Karpas-422 (cell line): ENCODE measurements around the gene OCEL1. TPM values are rescaled to one million over a fixed set of nuclear protein-coding genes. Genes with fewer than 3 reads are reported as not detected.
"Not testable (repeated sequence)": the region's sequence is repeated elsewhere in the genome, so short reads cannot be mapped to it uniquely, and the experiment has no call there.

Source experiments
- DNase-seq: peaks from one replicate; pipeline ENCODE4 v3.0.0-alpha.2; 2015
- H2AFZ ChIP-seq: fragments of 200-600 bp; sonication (generic); 2 replicates; pipeline ENCODE4 v1.6.1; 2014; ENCODE audit warnings: antibody characterized with exemption, low read length, mixed read lengths
- H3K27ac ChIP-seq: fragments of 200-600 bp; sonication (generic); 2 replicates; pipeline ENCODE4 v1.5.1; 2014; ENCODE audit warnings: mild to moderate bottlenecking, low read length, moderate library complexity
- H3K27me3 ChIP-seq: fragments of 200-600 bp; sonication (generic); 2 replicates; pipeline ENCODE4 v1.6.1; 2014; ENCODE audit warnings: low read length, mixed read lengths
- H3K36me3 ChIP-seq: fragments of 200-600 bp; sonication (generic); 2 replicates; pipeline ENCODE4 v1.6.1; 2014; ENCODE audit warnings: low read length, mixed read lengths; ENCODE audit not compliant: insufficient read depth
- H3K4me1 ChIP-seq: fragments of 200-600 bp; sonication (generic); 2 replicates; pipeline ENCODE4 v1.6.1; 2014; ENCODE audit warnings: mild to moderate bottlenecking, low read length, mixed read lengths
- H3K4me2 ChIP-seq: fragments of 200-600 bp; sonication (generic); 2 replicates; pipeline ENCODE4 v1.6.1; 2014; ENCODE audit warnings: low read length, low read depth, mild to moderate bottlenecking; ENCODE audit not compliant: poor library complexity, severe bottlenecking
- H3K4me3 ChIP-seq: fragments of 200-600 bp; sonication (generic); 2 replicates; pipeline ENCODE4 v1.5.1; 2014; ENCODE audit warnings: mild to moderate bottlenecking, antibody characterized with exemption, low read length, mixed read lengths
- H3K79me2 ChIP-seq: fragments of 200-600 bp; sonication (generic); 2 replicates; pipeline ENCODE4 v1.6.1; 2014; ENCODE audit warnings: mild to moderate bottlenecking, low read length, mixed read lengths
- H3K9ac ChIP-seq: fragments of 200-600 bp; sonication (generic); 2 replicates; pipeline ENCODE4 v1.6.0; 2014; ENCODE audit warnings: low read length
- H3K9me2 ChIP-seq: fragments of 200-600 bp; sonication (generic), shearing (Covaris generic); replicated peaks from 2 replicates; pipeline ENCODE4 v1.6.0; 2014; ENCODE audit warnings: mild to moderate bottlenecking, low read length, moderate library complexity; ENCODE audit not compliant: insufficient read depth
- H3K9me3 ChIP-seq: fragments of 300-700, 200-600 bp; sonication (generic); 2 replicates; pipeline ENCODE4 v1.6.1; 2014; ENCODE audit warnings: low read length, mixed read lengths
- H4K20me1 ChIP-seq: fragments of 200-600 bp; sonication (generic); 2 replicates; pipeline ENCODE4 v1.6.1; 2014; ENCODE audit warnings: mild to moderate bottlenecking, antibody characterized with exemption, low read length, low read depth; ENCODE audit not compliant: insufficient read depth
- total RNA-seq: library from RNA; depleted of rRNA; stranded (reverse); fragments of >200 nt; shearing (Covaris generic); gene quantifications from 2 replicates; pipeline ENCODE4 v1.2.3, GENCODE V29; 2014; ENCODE audit warnings: low replicate concordance; rRNA removed

Gene OCEL1
- 6.2 and 13.0 TPM in 2 replicates for total RNA-seq

GRCh38 chr19:17226002-17226933 is at the start of gene OCEL1:
Gene OCEL1 (plus strand): TSS chr19:17226226. CDS start chr19:17226248, 22 bp downstream.
- Histone ChIP-seq H3K4me2 (peak within 1 kb of the TSS; percentile 94), H3K79me2 (peaks cover 8% of the 10 kb centered on the region), H3K4me3 (peak within 1 kb of the TSS; percentile 74), H2AFZ (peak within 1 kb of the TSS; percentile 71), H3K27me3 (no peaks in the 10 kb centered on the region), H3K4me1 (peaks cover 16% of the 10 kb centered on the region), H3K9me2 (no peaks in the 10 kb centered on the region), H3K36me3 (no peaks in the 10 kb centered on the region), H3K9me3 (no peaks in the 10 kb centered on the region), H4K20me1 (no peaks in the 10 kb centered on the region), H3K27ac (peak within 1 kb of the TSS; percentile 61), H3K9ac (peak within 1 kb of the TSS; percentile 90)
- DNase-seq: peak; percentile 99

DNA sequence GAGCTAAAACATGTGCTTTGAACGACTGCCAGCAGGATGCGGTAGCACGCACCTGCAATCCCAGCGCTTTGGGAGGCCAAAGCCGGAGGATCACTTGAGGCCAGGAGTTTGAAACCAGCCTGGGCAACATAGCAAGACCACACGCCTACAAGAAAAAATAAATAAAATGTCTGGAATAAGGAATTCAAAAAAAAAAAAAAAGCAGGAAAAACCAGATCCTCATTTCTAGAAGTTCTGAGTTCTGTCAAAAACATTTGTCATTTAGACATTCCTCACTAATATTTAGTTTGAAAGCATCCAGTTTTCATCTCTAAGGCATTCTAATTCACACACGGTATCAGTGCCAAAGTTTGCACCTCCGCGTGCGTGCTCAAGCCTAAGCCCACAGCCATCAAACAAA is 47.7 kb upstream of the OCEL1 start:
- Histone ChIP-seq H3K4me1 (peaks cover under 1% of the 10 kb centered on the region), H3K9ac (no peak overlapping the region), H3K79me2 (no peaks in the 10 kb centered on the region), H3K27me3 (no peaks in the 10 kb centered on the region), H3K9me3 (no peaks in the 10 kb centered on the region), H3K4me3 (no peak overlapping the region), H3K9me2 (no peaks in the 10 kb centered on the region), H3K27ac (no peak overlapping the region), H3K36me3 (peaks cover 8% of the 10 kb centered on the region), H4K20me1 (no peaks in the 10 kb centered on the region), H3K4me2 (no peak overlapping the region), H2AFZ (no peak overlapping the region)
- no peak for DNase-seq

GRCh38 chr19:17180997-17181702 is 44.9 kb upstream of the OCEL1 start:
- Histone ChIP-seq H3K9me2 (no peaks in the 10 kb centered on the region), H3K36me3 (peaks cover 8% of the 10 kb centered on the region)

DNA sequence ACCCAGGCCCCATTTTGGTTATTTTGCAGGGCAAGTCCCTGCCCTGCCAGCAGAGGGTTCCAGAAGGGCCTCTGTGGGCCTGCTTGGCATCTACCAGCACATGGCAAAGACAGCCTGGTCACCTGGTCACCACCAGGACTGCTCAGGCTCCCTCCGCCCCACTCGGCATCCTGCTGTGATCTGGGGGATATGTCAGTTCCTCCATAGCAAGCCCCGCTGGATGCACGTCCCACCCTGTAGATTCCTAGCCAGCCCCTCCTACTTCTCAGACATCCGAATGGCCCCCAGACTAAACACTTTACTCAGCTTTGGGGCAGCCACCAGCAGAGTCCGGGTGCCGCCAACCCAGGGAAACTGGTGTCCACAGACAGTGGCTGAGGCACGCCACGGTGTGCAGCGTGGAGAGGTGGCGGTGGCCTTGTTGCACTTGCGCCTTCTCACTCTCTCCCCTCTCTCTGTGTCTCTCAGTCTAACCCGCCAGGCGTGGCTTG is 42.7 kb upstream of the OCEL1 start:
- Histone ChIP-seq H3K9me3 (no peaks in the 10 kb centered on the region), H4K20me1 (no peaks in the 10 kb centered on the region), H3K4me2 (no peak overlapping the region), H3K79me2 (no peaks in the 10 kb centered on the region), H3K27me3 (no peaks in the 10 kb centered on the region), H3K36me3 (peaks cover 11% of the 10 kb centered on the region), H2AFZ (no peak overlapping the region), H3K4me1 (peaks cover 9% of the 10 kb centered on the region), H3K4me3 (no peak overlapping the region), H3K9ac (no peak overlapping the region), H3K9me2 (no peaks in the 10 kb centered on the region), H3K27ac (no peak overlapping the region)
- no peak for DNase-seq

More at GRCh38 chr19:17180997-17181702, 44.9 kb upstream of the OCEL1 start:
- Histone ChIP-seq H3K27me3 (no peaks in the 10 kb centered on the region), H3K27ac (no peak overlapping the region), H3K4me3 (no peak overlapping the region), H2AFZ (no peak overlapping the region), H3K9me3 (no peaks in the 10 kb centered on the region), H3K9ac (no peak overlapping the region), H3K4me1 (peaks cover 9% of the 10 kb centered on the region), H3K4me2 (no peak overlapping the region), H3K79me2 (no peaks in the 10 kb centered on the region), H4K20me1 (no peaks in the 10 kb centered on the region)
- DNase-seq: no peak

- Histone ChIP-seq H3K4me2 (no peak overlapping the region), H3K9me2 (no peaks in the 10 kb centered on the region), H3K9ac (no peak overlapping the region), H3K27ac (no peak overlapping the region), H3K4me3 (no peak overlapping the region), H2AFZ (no peak overlapping the region), H3K9me3 (no peaks in the 10 kb centered on the region), H3K79me2 (no peaks in the 10 kb centered on the region), H4K20me1 (no peaks in the 10 kb centered on the region), H3K36me3 (peaks cover 11% of the 10 kb centered on the region), H3K27me3 (no peaks in the 10 kb centered on the region), H3K4me1 (peaks cover 9% of the 10 kb centered on the region)
- DNase-seq: no peak
These were observed 42.1 kb upstream of the OCEL1 start for GRCh38 chr19:17183858-17184321.

GRCh38 chr19:17184371-17184841 is 41.6 kb upstream of the OCEL1 start:
- no peaks in the 10 kb centered on the region for H3K9me2 ChIP-seq
- no peaks in the 10 kb centered on the region for H3K79me2 ChIP-seq
- H2AFZ ChIP-seq: no peak overlapping the region
- H3K9me3 ChIP-seq: no peaks in the 10 kb centered on the region
- H3K4me1 ChIP-seq: peaks cover 9% of the 10 kb centered on the region
- peaks cover 12% of the 10 kb centered on the region for H3K36me3 ChIP-seq
- H3K27ac ChIP-seq: no peak overlapping the region
- no peak overlapping the region for H3K4me3 ChIP-seq
- no peak overlapping the region for H3K9ac ChIP-seq
- no peak overlapping the region for H3K4me2 ChIP-seq
- no peak for DNase-seq
- no peaks in the 10 kb centered on the region for H4K20me1 ChIP-seq
- no peaks in the 10 kb centered on the region for H3K27me3 ChIP-seq

DNA sequence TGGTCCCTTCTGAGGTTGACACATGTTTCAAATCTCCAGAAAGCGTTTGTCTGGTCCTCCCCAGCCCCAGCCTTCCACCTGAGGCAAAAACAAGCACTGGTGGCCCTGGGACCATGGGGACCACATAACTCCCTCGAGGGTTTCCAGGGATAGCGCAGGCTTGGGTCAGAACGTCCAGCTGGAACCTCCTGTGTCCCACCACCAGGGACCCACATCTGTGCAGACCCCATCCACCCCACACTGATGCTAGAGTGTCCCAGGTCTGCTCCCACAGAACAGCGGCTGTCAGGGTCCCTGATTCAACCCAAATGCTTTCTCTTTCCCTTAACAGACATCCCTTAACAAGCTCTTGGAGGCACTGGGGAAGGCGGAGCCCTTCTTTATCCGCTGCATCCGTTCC is 40.4 kb upstream of the OCEL1 start:
- Histone ChIP-seq H4K20me1 (no peaks in the 10 kb centered on the region), H3K4me2 (no peak overlapping the region), H3K4me3 (no peak overlapping the region), H3K9ac (no peak overlapping the region), H3K9me3 (no peaks in the 10 kb centered on the region), H2AFZ (no peak overlapping the region), H3K27ac (no peak overlapping the region), H3K4me1 (peaks cover 9% of the 10 kb centered on the region), H3K9me2 (no peaks in the 10 kb centered on the region), H3K79me2 (no peaks in the 10 kb centered on the region), H3K36me3 (peaks cover 12% of the 10 kb centered on the region), H3K27me3 (no peaks in the 10 kb centered on the region)
- no peak for DNase-seq

DNA sequence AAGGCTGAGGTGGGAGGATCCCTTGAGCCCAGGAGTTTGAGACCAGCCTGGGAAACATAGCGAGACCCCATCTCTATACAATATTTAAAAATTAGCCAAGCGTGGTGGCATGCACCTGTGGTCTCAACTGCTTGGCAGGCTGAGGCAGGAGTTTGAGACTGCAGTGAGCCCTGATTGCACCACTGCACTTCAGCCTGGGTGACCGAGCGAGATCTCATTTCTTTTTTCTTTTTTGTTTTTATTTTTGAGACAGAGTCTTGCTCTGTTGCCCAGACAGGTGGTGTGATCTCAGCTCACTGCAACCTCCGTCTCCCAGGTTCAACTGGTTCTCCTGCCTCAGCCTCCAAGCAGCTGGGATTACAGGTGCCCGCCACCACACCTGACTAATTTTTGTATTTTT is 34.3 kb upstream of the OCEL1 start:
- H3K9ac ChIP-seq, H3K9me3 ChIP-seq, H3K4me3 ChIP-seq, DNase-seq, H2AFZ ChIP-seq, H3K79me2 ChIP-seq, H3K27me3 ChIP-seq, H4K20me1 ChIP-seq, H3K4me1 ChIP-seq, H3K9me2 ChIP-seq, H3K4me2 ChIP-seq: not testable (repeated sequence)
- peaks cover 20% of the 10 kb centered on the region for H3K36me3 ChIP-seq
- H3K27ac ChIP-seq: peak overlapping the region; percentile 19; the same call in 1 of the 2 replicates
